SJSA1 (cell line): Measurements from ENCODE around the gene MIGA1. TPM values are rescaled to one million over a fixed set of nuclear protein-coding genes. Genes with fewer than 3 reads are reported as not detected.

ENCODE experiments used
- DNase-seq, 2 experiments: peaks; one replicate each; pipeline ENCODE4 v3.0.0-alpha.2; 2015 to 2020; ENCODE audit warnings: low spot score in 2 of 2, low read depth in 1 of 2
- H3K27ac ChIP-seq: fragments of 250-450 bp; sonication (Bioruptor Pico); 2 replicates; pipeline ENCODE4 v1.5.1; 2020; ENCODE audit warnings: mild to moderate bottlenecking, moderate library complexity
- H3K27me3 ChIP-seq: fragments of 250-450 bp; sonication (Bioruptor Pico); replicated peaks from 2 replicates; pipeline ENCODE4 v1.5.1; 2020; ENCODE audit warnings: mild to moderate bottlenecking, moderate library complexity
- H3K36me3 ChIP-seq: fragments of 250-450 bp; sonication (Bioruptor Pico); 2 replicates; pipeline ENCODE4 v1.5.1; 2020; ENCODE audit warnings: mild to moderate bottlenecking
- H3K4me1 ChIP-seq: fragments of 250-450 bp; sonication (Bioruptor Pico); replicated peaks from 2 replicates; pipeline ENCODE4 v1.6.1; 2021; ENCODE audit warnings: mild to moderate bottlenecking
- H3K4me3 ChIP-seq: fragments of 250-450 bp; sonication (Bioruptor Pico); 2 replicates; pipeline ENCODE4 v1.5.1; 2020; ENCODE audit warnings: mild to moderate bottlenecking
- H3K9me3 ChIP-seq: fragments of 250-450 bp; sonication (Bioruptor Pico); replicated peaks from 2 replicates; pipeline ENCODE4 v1.5.1; 2020; ENCODE audit warnings: mild to moderate bottlenecking
- total RNA-seq: library from RNA; depleted of rRNA; stranded (reverse); fragments of >200 nt; shearing (Covaris generic); gene quantifications from 2 replicates; pipeline ENCODE4 v1.2.3, GENCODE V29; 2014; rRNA removed

The MIGA1 gene
- total RNA-seq, 1 experiment from 2014 or later, result 13.2 TPM

GRCh38 chr1:77926561-77927357 lies 147.3 kb downstream of the MIGA1 start:
- H3K27ac ChIP-seq, result no peak overlapping the region
- no peaks in the 10 kb centered on the region for H3K27me3 ChIP-seq
- no peaks in the 10 kb centered on the region for H3K9me3 ChIP-seq
- no peak for DNase-seq
- no peak overlapping the region for H3K4me3 ChIP-seq
- 0 out of 2 replicates have a peak, but pooled peaks cover 3% of the 10 kb centered on the region for H3K4me1 ChIP-seq
- H3K36me3 ChIP-seq, result peaks cover 64% of the 10 kb centered on the region

- Histone ChIP-seq H3K36me3 (peaks cover 71% of the 10 kb centered on the region), H3K4me3 (no peak overlapping the region), H3K27ac (no peak overlapping the region), H3K4me1 (0 out of 2 replicates have a peak, but pooled peaks cover 3% of the 10 kb centered on the region), H3K9me3 (no peaks in the 10 kb centered on the region), H3K27me3 (no peaks in the 10 kb centered on the region)
- DNase-seq, result no peak
Observed at GRCh38 chr1:77927414-77927813, 148.0 kb downstream of the MIGA1 start.

Other genes starting within 250 kb of the MIGA1 start
- gene ZZZ3, start 97.0 kb upstream of the MIGA1 start, total RNA-seq, result 80.5 and 94.4 TPM in 2 replicates
- 55.9 and 90.3 TPM in 2 replicates for gene USP33, start 19.8 kb upstream of the MIGA1 start, total RNA-seq
- gene NEXN, start 109.0 kb downstream of the MIGA1 start, total RNA-seq, result 31.4 and 36.0 TPM in 2 replicates
- gene FUBP1, start 199.4 kb downstream of the MIGA1 start, total RNA-seq, result 92.5 and 153 TPM in 2 replicates
- gene DNAJB4, start 225.3 kb downstream of the MIGA1 start, total RNA-seq, result 62.8 and 75.6 TPM in 2 replicates